Activated CD8-positive, alpha-beta memory T cell treated with anti-CD3 and anti-CD28 coated beads for 4 hours (primary cell): Measurements from ENCODE around the gene IL24.

Source experiments
- DNase-seq, 2 donors: peaks; one replicate each; pipeline ENCODE4 v3.0.0-alpha.2; 2020; ENCODE audit warnings: low read depth in 2 of 2

IL24 gene

DNA sequence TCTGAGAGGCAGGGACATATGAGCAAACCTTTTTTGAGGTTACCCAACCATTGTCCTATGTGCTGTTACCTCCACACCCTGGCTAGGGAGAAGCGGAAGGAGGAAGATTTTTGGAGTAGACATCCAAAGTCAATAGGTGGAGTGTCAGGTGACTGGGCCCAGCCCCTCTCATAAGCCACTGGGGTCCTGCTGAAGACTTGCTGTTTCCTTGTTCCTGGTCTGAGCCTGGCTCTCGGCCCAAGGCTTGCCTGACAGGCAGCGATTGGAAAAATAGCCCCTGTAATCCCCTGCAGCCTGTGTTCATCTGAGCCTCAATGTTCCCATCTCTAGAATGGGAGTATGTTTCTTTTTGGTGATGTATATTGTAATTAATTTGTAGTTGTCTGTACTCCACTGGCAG is 55.9 kb downstream of the IL24 start:
- DNase-seq: no peak

DNA sequence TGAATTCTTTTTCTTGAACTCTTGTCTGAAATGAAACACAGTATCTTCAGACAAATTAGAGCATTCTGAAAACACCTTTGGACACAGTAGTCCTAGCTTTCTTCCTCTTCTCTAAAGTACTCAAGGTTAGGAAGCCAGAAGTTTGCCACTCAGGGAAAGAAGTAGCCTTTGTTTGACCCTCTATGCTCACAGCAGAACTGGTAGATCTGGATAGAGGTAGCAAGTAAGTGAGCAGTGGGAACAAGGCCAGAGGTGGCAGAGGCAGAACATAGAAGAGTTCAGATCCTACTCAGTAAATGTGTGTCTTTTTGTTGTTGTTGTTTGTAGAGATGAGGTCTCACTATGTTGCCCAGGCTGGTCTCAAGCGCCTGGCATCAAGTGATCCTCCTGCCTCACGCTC is 56.4 kb downstream of the IL24 start:
- no peak for DNase-seq
